Dedifferentiated amniotic fluid mesenchymal stem cell (primary cell): ENCODE results near the gene SCN1A.
A peak's percentile ranks its signal among the peaks of the same experiment; 100 is the strongest.

Source experiments
- DNase-seq: peaks from one replicate; pipeline ENCODE4 v3.0.0-alpha.2; 2016; ENCODE audit errors: extremely low spot score

The SCN1A gene

DNA sequence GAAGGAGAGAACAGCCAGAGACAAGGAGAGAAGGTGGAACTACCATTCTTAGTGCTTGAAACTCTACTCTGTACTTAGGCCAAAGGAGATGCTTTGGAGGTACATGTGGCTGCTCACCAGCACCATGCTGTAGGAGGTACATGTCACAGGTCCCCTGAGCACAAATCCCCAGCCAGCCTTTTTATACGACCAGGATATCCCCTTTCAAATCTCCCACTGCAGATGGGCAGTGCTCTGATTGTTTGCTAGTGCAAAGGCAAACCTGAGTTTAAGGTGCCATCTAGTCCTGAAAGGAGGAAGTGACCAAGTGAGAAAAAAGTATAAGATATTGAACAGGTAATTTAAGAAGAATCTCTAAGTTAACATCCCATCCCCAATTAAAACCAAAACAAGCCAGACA, 157.2 kb downstream of the SCN1A start:
- no peak for DNase-seq

DNA sequence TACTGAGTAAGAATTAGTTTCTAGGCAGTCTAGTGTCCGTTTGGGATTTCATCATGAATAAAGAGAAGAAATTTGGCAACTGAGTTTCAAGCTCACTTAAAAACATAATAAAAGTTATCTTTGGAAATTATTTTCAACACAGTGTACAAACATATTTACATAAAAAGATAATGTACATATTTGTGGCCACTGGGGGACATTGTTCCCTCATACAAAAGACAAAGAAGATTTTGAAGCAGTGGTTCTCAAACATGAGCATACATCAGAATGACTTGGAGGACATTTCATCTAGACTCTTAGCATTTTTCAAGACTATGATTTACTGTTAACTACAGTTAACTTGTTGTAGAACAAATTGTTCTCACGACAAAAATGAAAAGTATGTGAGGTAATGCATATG, 158.6 kb downstream of the SCN1A start:
- no peak for DNase-seq

DNA sequence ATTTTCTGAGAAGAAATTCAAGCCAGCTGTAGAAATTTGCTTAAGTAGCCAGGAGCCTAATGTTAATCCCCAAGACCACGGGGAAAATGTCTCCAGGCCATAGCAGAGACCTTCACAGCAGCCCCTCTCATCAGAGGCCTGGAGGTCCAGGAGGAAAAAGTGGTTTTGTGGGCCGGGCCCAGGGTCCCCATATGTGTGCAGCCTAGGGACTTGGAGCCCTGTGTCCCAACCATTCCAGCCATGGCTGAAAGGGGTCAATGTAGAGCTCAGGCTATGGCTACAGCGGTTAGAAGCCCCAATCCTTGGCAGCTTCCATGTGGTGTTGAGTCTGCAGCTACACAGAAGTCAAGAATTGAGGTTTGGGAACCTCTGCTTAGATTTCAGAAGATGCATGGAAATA, 160.1 kb downstream of the SCN1A start:
- DNase-seq: no peak

DNA sequence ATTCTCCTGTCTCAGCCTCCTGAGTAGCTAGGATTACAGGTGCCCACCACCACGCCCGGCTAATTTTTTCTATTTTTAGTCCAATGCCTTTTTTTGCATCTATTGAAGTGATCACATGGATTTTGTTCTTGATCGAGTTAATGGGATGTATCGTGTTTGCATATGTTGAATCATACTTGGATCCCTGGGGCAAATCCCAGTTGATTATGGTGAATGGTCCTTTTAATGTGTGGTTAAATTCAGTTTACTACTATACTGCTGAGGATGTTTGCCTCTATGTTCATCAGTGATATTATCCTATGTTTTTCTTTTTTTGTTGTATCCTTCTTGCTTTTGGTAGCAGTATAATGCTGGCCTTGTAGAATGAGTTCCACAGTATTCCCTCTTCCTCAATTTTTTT, 166.0 kb downstream of the SCN1A start:
- no peak for DNase-seq

DNA sequence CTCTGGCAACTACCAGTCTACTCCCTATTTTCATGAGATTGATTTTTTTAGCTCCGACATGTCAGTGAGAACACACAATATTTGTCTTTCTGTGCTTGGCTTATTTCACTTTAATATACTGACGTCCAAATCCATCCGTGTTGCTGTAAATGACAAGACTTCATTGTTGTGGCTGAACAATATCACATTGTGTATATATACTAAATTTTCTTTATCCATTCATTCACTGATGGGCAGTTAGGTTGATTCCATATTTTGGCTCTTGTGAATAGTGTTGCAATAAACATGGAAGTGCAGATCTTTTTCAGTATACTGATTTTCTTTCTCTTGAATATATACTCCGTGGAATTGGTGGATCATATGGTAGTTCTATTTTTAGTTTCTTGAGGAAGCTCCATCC, 168.4 kb downstream of the SCN1A start:
- DNase-seq: no peak

DNA sequence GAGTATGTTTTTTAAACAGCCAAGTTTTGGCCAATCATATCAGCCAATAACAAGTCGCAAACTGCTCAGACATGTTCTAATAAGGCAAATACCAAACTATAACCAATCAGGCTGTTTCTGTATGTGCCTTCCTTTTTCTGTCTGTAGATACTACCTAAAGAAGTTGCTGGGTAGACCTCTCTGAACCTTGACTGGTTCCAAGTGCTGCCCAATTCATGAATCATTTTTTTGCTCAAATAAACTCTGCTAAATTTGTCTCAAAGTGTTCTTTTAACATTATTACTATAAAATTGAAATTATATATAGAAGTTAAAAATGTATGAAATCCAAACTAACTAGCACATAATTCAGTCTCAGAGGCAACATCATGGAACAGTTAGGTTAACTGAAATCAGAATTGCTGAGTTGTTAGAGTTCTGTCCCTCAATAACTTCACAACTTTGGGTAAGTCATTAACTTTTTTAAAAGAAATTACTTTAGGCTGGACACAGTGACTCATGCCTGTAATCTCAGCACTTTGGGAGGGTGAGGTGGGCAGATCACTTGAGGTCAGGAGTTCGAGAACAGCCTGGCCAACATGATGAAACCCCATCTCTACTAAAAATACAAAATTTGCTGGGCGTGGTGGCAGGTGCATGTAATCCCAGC, 169.4 kb downstream of the SCN1A start:
- no peak for DNase-seq

DNA sequence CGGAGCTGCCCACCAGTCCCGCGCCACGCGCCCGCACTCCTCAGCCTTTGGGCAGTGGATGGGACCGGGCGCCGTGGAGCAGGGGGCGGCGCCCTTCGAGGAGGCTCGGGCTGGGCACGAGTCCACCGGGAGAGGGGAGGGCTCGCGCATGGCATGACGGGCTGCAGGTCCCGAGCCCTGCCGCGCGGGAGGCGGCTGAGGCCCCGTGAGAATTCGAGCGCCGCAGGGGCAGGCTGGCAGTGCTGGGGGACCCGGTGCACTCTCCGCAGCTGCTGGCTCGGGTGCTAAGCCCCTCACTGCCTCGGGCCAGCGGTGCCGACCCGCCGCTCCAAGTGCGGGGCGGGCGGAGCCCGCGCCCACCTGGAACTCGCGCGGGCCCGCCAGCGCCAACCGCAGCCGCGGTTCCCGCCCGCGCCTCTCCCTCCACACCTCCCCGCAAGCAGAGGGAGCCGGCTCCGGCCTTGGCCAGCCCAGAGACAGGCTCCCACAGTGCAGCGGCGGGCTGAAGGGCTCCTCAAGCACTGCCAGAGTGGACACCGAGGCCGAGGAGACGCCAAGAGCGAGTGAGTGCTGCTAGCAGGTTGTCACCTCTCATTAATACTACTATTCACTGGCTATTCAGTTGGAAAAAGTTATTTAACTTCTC, 170.7 kb downstream of the SCN1A start:
- DNase-seq: no peak

DNA sequence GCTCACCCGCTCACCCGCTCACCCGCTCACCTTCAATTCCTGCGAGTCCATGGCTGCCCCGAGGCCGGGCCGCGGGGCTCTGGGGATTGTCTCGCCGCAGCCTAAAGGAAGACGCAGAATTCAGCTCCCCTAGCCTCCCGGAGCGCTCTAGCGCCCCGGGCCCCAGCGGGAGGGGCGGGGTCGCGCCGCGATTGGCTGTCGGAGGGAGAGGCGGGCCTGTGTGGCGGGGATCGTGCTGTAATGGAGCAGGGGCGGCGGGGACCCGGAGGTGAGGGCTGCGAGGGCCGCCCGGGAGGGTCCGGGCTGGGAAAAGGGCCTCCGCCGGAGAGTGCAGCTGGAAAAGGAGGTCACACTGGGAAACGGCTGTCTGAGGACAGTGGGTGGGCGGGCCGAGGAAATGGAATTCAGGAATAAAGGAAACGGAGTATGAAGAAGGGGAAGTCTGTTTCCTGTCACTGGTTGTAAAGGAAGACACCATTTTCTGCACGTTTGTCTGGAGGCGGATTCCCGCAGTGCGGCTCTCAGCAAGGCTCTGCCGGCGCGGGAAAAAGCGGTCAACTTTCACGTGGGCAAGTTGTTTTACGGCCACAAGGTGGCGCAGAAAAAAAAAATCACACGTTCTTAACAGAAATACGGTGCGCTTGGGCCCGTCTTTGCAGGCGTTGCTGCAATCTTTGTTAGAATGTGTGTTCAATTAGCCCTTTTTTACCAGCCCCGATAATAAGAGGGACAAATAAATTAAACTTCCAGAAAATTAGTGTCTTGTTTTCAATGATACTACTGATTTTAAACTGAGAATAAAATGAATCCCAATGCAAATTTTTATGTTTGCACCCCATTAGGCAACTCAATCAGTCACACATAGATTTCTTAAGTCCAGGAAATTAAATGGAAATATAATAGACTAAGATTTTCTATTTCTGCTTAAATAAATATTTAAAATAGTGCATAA, 173.9 kb downstream of the SCN1A start, which contains the start of gene TTC21B:
Gene TTC21B (minus strand): TSS at position 122 of the 952 bp plus-strand sequence. CDS start 71 bp downstream, at position 51.
- DNase-seq: peak; percentile 96

DNA sequence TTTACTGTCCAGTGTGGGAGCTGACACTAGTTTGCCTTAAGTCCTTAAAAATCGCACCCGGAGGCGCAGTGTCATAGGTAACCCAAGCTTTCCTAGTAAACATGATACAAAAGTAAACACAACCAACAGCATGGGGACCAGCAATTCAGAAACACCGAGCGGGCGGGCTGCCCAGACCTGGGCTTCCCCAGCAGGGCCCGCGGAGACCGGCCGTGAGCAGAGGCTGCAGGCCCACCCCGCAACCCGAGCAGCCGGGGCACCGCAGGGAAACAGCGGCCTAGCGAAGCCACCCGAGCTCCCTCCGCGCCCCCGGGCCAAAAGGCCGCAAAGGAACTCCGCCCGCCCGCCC, 174.5 kb downstream of the SCN1A start:
- peak; percentile 28 for DNase-seq

DNA sequence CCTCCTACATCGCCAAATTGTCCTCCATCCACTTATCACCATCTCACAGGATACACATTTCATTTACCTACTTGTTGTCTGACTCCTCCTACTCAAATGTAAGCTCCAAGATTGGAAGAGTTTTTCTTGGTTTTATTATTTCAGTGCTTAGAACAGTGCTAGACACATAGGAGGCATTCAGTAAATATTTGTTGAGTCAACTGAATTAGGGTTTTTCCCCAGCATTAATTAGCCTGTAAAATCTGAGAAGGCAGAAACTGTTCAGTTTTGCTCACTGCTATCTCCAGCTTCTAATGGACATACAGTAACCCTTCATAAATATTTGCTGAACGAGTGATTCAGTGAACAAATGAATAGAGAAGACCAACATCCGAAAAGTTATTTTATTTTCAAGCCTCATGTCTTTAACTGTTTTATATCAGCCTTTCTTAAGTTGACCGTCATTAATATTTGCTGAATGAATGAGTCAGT, 175.0 kb downstream of the SCN1A start:
- DNase-seq: no peak

DNA sequence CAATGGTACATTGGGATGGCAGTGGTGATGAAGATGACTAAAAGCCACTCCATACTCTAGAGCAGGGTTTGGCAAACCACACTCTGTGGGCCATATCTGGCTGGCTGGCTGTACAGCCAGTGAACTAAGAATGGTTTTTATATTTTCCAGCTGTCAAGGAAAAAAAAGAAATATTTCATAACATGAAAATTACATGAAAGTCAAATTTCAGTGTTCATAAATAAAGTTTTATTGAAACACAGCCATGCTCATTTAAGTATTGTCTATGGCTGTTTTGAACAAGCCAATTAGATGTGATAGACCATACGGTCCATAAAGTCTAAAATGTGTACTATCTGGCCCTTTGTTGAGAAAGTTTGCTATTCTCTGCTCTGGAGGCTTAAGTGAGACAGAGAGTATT, 175.7 kb downstream of the SCN1A start:
- no peak for DNase-seq

DNA sequence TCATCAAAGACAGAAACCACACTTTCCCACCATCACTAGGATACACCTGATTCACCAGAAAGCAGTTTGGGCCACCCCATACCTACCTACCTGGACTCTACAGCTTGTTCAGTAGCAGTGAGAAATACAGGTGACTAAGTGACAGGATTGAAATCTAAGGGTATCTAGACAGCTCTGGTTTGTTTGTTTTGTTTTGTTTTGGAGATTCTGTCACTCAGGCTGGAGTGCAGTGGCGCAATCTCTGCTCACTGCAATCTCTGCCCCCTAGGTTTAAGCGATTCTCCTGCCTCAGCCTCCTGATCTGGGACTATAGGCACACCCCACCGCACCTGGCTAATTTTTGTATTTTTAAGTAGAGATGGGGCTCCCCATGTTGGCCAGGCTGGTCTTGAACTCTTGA, 177.4 kb downstream of the SCN1A start:
- DNase-seq: no peak

DNA sequence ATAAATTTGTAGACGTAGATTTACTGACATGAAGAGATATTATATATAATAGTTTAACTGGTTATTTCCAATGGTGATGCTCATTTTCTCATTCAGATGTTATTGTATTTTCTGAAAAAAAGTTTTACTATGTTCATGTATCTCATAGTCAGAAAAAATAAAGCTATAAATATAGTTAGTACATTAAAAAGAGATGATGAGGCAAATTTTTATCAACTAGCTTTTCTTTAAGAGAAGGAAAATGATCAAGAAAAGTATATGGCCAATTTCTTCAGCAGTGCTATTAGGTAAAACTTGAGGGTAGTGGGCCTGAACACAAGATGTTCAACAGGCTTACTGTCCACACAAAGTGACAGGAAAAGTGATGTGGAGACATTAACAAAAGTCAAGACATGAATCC, 186.0 kb downstream of the SCN1A start:
- DNase-seq: no peak

DNA sequence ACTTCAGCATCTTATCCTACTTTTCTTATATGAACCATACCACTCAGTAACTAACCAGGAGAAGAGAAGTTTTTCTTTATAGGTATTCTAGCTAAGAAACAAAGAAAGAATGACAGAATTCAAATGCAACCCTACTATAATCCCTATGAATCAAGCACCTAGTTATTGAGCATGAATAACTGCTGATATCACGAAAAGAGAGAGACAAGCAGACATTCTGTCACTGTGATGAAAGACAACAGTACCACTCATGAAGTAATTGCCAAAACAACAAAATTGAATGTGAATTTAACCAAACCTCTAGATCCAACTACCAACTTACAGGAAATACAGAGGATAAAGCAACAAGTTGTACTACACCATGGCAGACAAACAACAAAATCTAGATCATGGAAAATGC, 189.6 kb downstream of the SCN1A start:
- no peak for DNase-seq
